Activated naive CD8-positive, alpha-beta T cell treated with anti-CD3 and anti-CD28 coated beads, Interleukin-2, amount 50 U/mL, for 16 hours (primary cell): Measurements from ENCODE around the gene ASXL1.

Source experiments
- DNase-seq: peaks from one replicate; pipeline ENCODE4 v3.0.0-alpha.2; 2020; ENCODE audit warnings: low read depth, low spot score

Gene ASXL1

DNA sequence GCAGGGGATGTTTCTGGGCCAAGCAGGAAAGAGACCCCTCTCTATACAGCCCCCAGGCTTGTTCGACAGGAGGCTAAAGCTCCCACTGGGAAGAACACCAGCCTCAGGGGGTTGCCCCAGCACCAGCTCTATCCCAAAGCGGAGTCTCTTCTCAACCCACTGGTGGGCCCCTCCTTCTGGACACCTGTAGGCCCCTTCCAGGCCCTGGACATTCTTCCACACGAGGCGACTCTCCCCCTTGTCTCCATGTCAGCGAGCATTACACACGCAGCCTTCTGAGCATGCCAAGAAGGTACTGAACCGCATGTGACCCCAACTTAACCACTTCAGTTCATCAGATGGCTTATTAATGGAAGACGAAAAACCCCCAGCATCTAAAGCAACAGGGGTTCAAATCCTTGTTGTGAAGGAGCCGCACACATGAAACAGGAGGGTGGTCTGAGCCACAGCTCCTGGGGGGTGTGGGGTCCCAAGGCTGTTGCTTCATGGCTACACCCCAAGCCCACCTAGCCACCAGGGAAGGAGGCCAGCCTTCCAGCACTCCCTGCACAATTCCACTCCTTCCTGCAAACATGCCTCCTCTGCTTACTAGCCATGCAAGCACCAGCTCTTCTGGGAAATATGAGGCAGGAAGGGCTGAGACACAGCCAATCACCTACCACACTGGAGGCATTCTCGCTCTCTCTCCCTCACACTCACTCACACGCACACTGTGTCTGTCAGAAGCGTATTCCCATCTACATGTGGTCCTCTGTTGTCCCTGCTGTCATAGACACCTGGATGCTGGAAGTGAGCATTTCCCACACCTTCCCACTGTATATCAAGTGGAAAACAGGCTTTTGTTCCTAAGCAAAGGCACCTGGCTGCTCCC is 122.5 kb downstream of the ASXL1 start:
- no peak for DNase-seq

DNA sequence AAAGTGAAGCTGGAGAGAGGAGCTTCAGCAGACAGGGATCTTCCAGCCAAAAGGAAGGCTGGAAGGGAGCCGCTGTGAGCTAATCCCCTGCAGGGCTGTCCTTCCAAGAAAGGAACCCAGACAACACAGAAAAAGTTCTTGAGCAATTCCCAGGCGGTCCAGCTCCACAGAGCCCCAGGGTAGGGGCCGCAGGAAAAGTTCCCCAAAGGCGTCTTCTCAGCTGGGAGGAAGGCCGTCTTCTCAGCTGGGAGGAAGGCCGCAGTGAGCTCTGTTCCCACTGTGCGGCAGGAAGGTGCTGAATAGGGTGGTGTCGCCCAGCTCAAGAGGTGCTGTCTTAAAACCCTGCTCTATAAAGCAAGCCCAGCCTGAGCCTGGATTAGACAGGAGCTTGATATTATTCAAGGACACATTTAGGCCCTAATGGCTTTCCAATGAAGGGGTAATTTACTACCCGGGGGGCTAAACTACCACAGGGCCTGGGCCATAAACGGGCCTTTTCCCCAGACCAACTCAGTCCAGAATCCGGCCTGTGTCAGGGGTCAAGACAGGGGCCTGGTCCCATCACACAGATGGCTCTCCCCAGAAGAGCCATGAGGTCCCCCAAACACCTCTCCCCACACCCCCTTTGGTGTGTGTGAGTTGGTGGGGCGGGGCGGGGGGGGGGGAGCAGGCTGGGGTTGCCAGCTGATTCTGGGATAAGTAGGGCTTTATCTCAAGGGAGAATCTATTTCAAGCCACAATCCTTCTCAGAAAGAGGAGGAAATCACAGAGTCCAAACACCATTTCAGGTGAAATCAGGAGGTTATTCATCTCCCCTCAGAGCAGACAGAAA is 123.4 kb downstream of the ASXL1 start:
- DNase-seq, result no peak

DNA sequence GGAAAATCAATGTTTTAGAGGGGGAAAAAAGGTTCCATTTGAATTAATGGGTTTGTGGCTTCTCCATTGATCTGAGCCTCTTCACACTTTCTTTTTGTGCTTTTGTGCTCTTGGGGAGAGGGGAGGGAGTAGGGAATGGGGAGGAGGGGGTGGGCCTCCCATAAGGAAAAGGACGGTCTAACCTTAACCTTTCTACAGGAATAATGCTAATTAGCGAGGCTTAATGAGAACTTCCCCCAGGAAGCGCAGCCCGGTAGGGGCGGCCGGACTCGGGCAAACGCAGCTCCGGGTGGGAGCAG is 124.0 kb downstream of the ASXL1 start:
- no peak for DNase-seq

DNA sequence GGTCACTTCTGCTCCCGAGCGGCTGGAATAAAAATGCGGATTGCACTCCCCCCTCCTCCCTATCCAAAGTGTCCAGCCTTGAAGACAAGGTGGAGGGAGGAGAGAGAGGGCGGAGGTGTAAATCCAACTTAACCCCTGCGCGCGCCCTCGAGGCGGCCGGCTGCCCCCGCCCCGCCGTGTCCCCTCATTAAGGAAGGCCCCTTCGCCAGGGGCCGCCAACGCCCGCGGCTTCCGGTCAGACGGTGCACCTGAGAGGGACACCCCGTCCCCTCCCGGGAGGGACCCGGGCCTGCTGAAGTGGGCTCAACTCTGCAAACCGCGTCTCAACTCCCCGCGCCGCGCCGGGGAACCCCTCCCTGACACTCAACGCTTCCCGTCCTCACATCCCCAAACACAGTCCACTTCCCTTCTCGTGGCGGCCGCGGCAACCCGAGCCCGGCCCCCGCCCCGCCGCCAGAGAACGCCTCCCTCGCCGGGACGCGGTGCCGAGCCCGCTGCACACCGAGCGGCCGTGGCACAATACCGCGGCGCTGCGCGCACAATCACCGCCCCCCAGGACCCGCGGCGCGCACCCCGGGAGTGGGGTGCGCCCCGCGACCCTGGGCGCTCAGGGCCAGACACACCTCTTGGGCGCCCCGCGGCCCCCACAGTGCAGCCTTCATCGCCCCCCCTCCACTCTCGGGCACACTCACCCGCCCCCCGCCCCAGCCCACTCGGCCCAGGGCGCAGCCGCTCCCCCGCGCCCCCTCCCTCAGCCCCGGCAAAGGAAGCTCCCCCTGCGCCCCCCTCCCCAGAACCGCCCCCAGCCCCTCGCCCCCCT is 124.5 kb downstream of the ASXL1 start:
- DNase-seq, result no peak

DNA sequence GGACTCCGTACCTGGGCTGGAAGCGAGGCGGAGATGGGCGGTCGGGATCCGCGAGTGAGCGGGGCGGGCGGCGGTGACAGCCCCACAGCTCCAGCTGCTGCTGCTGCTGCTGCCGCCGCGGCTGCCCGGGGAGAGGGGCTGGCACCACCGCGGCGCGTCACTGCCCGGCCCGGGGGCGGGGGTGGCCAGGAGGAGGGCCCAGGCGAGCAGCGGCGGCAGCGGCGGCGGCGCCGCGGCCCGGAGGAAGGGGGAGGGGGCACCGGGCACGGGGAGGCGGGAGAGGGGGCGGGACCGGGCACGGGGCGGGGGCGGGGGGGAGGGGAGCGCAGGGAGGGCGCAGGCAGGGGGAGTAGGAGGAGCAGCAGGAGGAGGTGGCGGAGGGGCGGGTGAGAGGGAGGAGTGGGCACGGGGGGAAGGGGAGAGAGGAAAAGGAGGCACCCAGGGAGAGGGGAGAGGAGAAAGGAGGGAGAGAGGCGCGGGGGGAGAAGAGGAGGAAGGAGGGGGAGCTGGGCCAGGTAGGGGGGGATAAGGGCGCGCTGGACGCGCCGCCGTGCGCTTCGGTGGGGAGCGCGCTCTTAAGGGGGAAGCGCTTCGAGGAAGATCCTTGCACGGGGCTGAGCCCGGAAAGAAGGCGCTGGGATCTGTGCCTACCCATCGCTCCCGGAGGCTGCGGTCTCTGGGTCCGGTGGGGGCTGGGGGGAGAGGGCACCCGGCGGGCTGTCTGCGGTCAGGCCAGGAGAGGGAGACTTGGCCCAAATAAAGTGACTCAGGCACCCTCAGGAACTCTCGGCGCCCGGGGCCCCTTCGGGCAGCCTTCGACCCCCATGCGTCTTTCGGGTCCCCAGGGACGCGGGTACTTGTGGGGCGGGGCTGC is 125.5 kb downstream of the ASXL1 start:
- peak; percentile 27 for DNase-seq

DNA sequence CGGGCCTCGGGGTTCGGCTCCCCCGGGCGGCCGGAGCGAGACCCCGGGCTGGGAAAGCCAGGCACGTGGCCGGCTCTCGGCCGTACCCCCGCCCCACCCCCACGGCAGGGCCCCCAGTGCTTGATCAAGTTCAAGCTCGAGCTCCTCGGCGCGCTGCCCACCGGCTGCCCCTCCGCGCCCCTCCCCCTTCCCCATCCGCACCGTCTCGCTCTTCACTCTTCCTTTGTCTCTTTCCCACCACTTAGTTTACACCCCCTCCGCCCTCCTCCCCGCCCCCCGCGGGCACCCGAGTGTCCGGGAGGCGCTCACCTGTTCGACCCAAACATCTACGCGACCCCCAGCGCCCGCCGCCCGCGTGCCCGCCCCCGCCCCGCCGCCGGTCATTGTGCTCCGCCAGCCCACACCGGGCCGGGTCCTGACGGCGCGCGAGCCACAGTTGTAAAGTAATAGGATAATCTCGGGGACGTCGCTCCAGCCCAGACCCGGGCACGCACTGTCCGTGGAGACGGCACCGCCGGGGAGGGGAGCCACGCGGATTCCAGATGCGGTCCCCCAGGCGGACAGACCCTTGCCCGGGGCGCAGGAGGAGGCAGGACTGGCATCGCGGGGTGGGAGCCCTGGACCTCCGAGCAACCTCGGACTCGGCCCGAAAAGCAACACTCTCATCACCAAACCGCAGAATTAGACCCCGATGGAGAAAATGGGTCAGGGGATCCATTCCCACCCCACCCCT is 126.3 kb downstream of the ASXL1 start:
- no peak for DNase-seq

DNA sequence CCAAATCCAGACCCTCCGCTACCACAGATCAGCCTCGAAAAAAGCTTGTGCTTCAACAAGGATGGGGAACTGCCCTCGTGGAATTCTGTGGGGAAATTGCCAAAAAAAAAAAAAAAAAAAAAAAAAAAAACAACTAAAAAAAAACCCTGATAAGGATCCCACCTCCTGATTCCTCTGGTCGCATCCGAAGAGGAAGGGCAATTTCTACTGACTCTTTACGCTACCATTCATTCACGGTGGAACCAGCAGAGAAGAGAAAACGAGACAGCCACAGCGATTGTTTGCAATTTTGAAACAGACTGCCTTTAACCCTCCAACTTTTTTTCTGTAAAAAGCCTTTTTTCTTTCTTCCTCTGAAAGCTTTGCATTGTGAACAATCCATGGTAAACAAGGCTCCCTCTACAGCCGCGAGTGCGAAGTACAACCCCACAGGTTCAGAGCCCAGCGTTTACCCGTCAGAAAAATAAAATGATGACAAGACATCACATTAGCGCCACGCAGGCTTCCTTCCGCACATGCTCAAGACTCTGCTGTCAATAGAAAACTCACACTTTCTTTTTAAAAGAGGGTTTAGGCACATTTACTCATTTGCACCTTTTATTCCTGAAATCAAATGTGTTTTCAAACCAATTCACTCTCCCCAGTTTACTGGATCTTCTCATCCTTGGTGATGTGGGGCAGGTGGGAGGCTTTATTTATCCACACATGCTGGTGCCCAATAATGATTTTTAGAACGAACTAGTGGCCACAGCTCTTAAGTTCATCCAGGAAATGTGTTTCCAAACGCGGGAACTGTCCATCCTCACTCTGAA is 127.0 kb downstream of the ASXL1 start:
- DNase-seq, result peak; percentile 57

DNA sequence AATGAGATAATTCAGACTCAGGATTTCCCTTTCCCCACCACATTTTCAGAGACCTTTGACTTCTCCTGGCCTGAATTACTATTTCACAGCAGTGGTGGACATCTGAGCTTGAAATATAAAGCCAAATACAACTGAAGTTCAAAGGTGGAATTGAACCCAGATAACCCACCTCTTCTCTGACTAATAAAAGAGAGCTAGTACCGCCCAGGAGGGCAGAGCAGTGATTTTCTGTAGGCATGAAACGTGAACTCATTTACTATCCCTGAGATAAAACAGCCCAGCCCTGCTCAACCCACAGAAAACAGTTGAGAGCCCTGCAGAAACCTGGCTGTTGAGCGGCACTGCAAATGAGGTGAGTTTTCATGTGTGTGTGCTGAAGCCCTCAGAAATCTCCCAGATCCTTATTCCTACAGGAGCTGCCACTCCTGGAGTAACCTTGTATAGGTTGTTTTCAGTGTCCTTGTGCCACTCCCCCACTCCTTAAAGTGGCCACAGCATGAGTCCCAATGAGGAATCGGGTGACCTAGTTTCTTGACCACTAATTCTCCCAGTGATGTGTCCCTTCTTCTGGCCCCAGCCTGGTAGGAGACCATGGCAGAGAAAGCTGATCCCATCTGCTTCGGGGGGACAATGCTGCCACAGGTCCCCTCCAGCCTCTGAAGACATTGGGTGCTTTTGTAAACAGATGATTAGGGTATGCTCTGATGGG is 127.8 kb downstream of the ASXL1 start:
- no peak for DNase-seq

DNA sequence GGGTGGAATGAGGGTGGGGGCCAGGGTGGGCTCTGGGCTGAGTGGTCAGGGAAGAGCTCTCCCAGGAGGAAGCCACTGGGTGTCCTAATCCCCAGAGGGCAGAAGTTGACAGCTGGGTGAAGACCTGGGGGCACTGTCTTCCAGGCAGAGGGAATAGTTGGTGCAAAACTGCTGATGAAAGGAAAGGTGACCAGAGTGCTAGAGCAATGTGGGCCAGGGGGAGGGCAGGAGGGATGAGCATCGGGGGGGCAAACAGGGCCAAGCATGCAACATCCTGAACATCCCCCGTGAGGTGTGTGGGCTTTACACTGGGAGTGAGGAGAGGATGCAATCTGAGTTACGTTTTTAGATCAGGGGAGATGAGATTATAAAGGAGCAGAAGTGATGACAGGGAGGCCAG is 129.2 kb downstream of the ASXL1 start:
- DNase-seq, result no peak

DNA sequence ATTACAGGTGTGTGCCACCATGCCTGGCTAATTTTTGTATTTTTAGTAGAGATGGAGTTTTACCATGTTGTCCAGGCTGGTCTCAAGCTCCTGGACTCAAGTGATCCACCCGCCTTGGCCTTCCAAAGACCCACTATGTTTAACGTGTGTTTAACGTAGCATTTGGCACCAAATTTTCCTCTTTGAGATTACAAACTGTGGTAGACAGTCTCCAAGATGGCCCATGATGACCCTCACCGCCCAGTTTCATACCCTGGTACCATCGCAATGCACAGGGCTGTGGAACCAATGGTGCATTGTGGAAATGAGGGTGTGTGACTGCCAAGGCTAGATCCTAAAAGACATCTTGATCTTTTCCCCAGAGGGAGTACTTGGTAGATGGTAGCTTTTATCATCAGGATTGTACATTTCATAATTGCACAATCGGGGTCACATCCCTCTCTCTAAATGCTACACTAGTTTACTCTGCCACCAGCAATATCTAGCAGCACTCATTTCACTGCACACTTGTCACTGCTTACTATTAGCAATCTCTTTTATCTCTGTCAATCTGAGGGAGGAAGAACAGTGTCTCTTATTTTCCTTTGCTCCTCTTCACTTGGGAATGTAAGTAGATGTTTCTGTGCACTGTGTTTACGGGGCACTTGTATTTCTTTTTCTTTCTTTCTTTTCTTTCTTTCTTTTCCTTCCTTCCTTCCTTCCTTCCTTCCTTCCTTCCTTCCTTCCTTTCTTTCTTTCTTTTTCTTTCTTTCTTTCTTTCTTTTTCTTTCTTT is 130.1 kb downstream of the ASXL1 start:
- DNase-seq, result no peak
